Activated CD8-positive, alpha-beta T cell treated with anti-CD3 and anti-CD28 coated beads for 36 hours (primary cell): Measurements from ENCODE around the gene YIPF1. TPM values are rescaled to one million over a fixed set of nuclear protein-coding genes. Genes with fewer than 3 reads are reported as not detected.

Experiments used
- ATAC-seq: fragments of 200-7000 bp; cut with Tn5 transposase; one replicate; pipeline ENCODE4 v1.10.0; 2021; ENCODE audit warnings: mild to moderate bottlenecking, moderate library complexity
- CTCF ChIA-PET: fragments of 350-600 bp; sonication (Branson Sonifier 250); formaldehyde crosslinking; loops from one replicate; lab custom pipeline; 2021; ENCODE audit warnings: antibody characterized with exemption; lab: Charles Lee
- POLR2A ChIA-PET: fragments of 350-600 bp; sonication (Branson Sonifier 250); formaldehyde crosslinking; loops from one replicate; lab custom pipeline; 2021; ENCODE audit warnings: antibody characterized with exemption; lab: Charles Lee
- DNase-seq: peaks from one replicate; pipeline ENCODE4 v3.0.0-alpha.2; 2020
- H3K27ac Mint-ChIP-seq: one replicate; pipeline ENCODE4 v1.8.0; 2021; ENCODE audit warnings: mild to moderate bottlenecking, mixed read lengths
- H3K27me3 Mint-ChIP-seq: one replicate; pipeline ENCODE4 v1.8.0; 2021; ENCODE audit warnings: mixed read lengths
- H3K36me3 Mint-ChIP-seq: one replicate; pipeline ENCODE4 v1.8.0; 2021; ENCODE audit warnings: low read depth, mixed read lengths
- H3K4me1 Mint-ChIP-seq: one replicate; pipeline ENCODE4 v1.8.0; 2021; ENCODE audit warnings: low read depth, mixed read lengths
- H3K4me3 Mint-ChIP-seq: one replicate; pipeline ENCODE4 v1.8.0; 2021; ENCODE audit warnings: mild to moderate bottlenecking, moderate library complexity, mixed read lengths
- H3K9me3 Mint-ChIP-seq: one replicate; pipeline ENCODE4 v1.8.0; 2021; ENCODE audit warnings: mixed read lengths
- CTCF ChIP-seq: fragments of 200-600 bp; IDR thresholded peaks from one replicate; pipeline ENCODE4 v1.8.0; 2022; ENCODE audit warnings: antibody characterized with exemption, mild to moderate bottlenecking
- intact Hi-C: fragments of 100-400 bp; cut with micrococcal nuclease; formaldehyde crosslinking; loops from one replicate; pipeline ENCODE4 v1.10.0; 2022
- total RNA-seq, 2 experiments: library from RNA; stranded (reverse); gene quantifications; one replicate each; pipeline ENCODE4 v1.2.3, GENCODE V29; 2021

The YIPF1 gene
- total RNA-seq, 2 experiments from 2014 or later: 13.2 to 15.6 TPM

- Mint-ChIP-seq H3K36me3 (peaks cover 6% of the 10 kb centered on the region), H3K9me3 (no peaks in the 10 kb centered on the region), H3K27ac (no peak overlapping the region), H3K4me1 (no peaks in the 10 kb centered on the region), H3K4me3 (no peak overlapping the region), H3K27me3 (no peaks in the 10 kb centered on the region)
- ChIA-PET POLR2A (interaction anchor here (0.9 kb wide), 1 partner anchor 75 kb away, joined by 3 read pairs; no protein-coding TSS in a partner anchor), CTCF (interaction anchor here (0.9 to 6.9 kb wide), 6 partner anchors 8 to 1153 kb away, joined by 3 to 68 read pairs (median 8); partner anchors contain the start of gene IFT25)
- DNase-seq (no peak), ATAC-seq (no peak)
- TF ChIP-seq CTCF: no peak
- intact Hi-C loops: no loop called here
Observed at GRCh38 chr1:53868565-53868964, 21.0 kb downstream of the YIPF1 start.

- Mint-ChIP-seq H3K4me3 (no peak overlapping the region), H3K27me3 (no peaks in the 10 kb centered on the region), H3K36me3 (peaks cover 7% of the 10 kb centered on the region), H3K9me3 (no peaks in the 10 kb centered on the region), H3K4me1 (peaks cover 4% of the 10 kb centered on the region), H3K27ac (no peak overlapping the region)
- intact Hi-C loops: loop anchor here (5.0 kb wide), 1 partner anchor 95 kb away; no protein-coding TSS in a partner anchor
- DNase-seq: no peak
- TF ChIP-seq CTCF: no peak
- no peak for ATAC-seq
- ChIA-PET CTCF (interaction anchor here (0.9 to 10.7 kb wide), 7 partner anchors 9 to 221 kb away, joined by 3 to 146 read pairs (median 16); partner anchors contain the start of genes IFT25 and LRRC42), POLR2A (no interaction called here)
Observed at GRCh38 chr1:53862507-53862906, 27.1 kb downstream of the YIPF1 start.

- peak; percentile 95 for TF ChIP-seq CTCF
- no peaks in the 10 kb centered on the region for H3K9me3 Mint-ChIP-seq
- peaks cover 11% of the 10 kb centered on the region for H3K36me3 Mint-ChIP-seq
- POLR2A ChIA-PET: interaction anchor here (0.8 to 1.0 kb wide), 3 partner anchors 12 to 87 kb away, joined by 3 to 4 read pairs (median 3); partner anchors contain the start of gene NDC1
- ATAC-seq (peak; percentile 80), DNase-seq (peak; percentile 60)
- H3K27me3 Mint-ChIP-seq: no peaks in the 10 kb centered on the region
- CTCF ChIA-PET: interaction anchor here (0.8 to 10.7 kb wide), 54 partner anchors 9 to 248 kb away, joined by 3 to 146 read pairs (median 5); partner anchors contain the start of genes IFT25, LDLRAD1, LRRC42 and NDC1
- intact Hi-C loops: loop anchor here (5.0 kb wide), 1 partner anchor 96 kb away; no protein-coding TSS in a partner anchor
- no peak overlapping the region for H3K27ac Mint-ChIP-seq
- peaks cover 4% of the 10 kb centered on the region for H3K4me1 Mint-ChIP-seq
- H3K4me3 Mint-ChIP-seq: no peak overlapping the region
Observed at GRCh38 chr1:53860967-53861411, 28.6 kb downstream of the YIPF1 start.

GRCh38 chr1:53851571-53852285 is 37.9 kb downstream of the YIPF1 start:
- ChIA-PET POLR2A (no interaction called here), CTCF (interaction anchor here (0.7 to 1.7 kb wide), 2 partner anchors 9 to 108 kb away, joined by 3 to 14 read pairs; no protein-coding TSS in a partner anchor)
- no peaks in the 10 kb centered on the region for H3K27me3 Mint-ChIP-seq
- intact Hi-C loops: no loop called here
- H3K36me3 Mint-ChIP-seq: peaks cover 8% of the 10 kb centered on the region
- no peak overlapping the region for H3K27ac Mint-ChIP-seq
- no peaks in the 10 kb centered on the region for H3K4me1 Mint-ChIP-seq
- ATAC-seq (no peak), DNase-seq (no peak)
- no peak overlapping the region for H3K4me3 Mint-ChIP-seq
- TF ChIP-seq CTCF: no peak
- no peaks in the 10 kb centered on the region for H3K9me3 Mint-ChIP-seq
